GM12892 (cell line): ENCODE results near the gene DDX27.
A peak's percentile ranks its signal among the peaks of the same experiment; 100 is the strongest.

Experiments
- POLR2A ChIP-seq: IDR thresholded peaks from 2 replicates; pipeline ENCODE4 v1.6.1; 2011; ENCODE audit warnings: low read depth, low read length, control low read depth
- POLR2AphosphoS5 ChIP-seq: IDR thresholded peaks from 2 replicates; pipeline ENCODE4 v1.6.1; 2011; ENCODE audit warnings: low read depth, low read length, control low read depth
- TAF1 ChIP-seq: IDR thresholded peaks from 2 replicates; pipeline ENCODE4 v1.6.1; 2011; ENCODE audit warnings: low read depth, mild to moderate bottlenecking, control low read depth, low read length, borderline replicate concordance

DNA sequence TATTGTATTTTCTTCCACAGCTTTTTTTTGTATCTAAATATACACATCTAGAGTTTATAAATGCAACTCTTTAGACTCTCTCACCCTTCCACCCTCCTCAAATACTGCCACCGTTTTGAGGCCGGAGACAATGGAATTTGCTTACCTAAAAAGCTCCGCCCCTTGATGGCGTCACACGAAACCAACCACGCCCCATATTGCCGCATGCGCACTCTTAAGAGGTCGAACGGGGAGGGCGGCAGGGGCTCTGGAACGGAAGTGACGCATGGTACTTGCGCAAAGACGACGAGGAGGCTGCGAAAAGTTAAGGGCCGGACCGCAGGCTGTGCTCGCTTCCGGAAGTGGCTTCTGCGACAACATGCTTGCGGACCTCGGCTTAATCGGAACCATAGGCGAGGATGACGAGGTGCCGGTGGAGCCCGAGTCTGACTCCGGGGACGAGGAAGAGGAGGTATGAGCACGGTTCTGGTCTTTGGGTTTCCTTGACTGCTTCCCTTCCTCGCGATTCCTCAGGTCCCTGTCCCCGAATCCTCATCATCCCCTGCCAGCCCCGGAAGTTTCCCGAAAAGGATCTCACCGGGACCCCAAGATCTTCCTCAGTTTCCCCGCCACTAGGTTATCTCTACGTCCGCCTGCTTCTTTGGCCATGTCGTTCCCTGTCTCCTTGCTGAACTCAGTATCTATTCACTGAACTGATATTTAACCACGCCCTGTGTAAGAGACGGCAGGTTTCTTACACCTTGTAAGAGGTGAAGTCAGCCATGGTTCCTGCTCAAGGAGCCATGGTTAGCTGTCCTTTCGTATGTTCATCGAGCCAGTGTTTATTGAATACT is at the start of gene DDX27:
- TF ChIP-seq TAF1 (peak; percentile 72), POLR2AphosphoS5 (peak; percentile 93), POLR2A (peak; percentile 95)
